NAMALWA (cell line): ENCODE results near the gene EIF1AD.

Source experiments
- DNase-seq: peaks from one replicate; pipeline ENCODE4 v3.0.0-alpha.2; 2015; ENCODE audit warnings: low spot score

EIF1AD gene

GRCh38 chr11:66004186-66004585 lies 2.2 kb upstream of the EIF1AD start:
- no peak for DNase-seq

GRCh38 chr11:66003291-66003690 lies 1.3 kb upstream of the EIF1AD start:
- no peak for DNase-seq

GRCh38 chr11:66002648-66003225 lies 780 bp upstream of the EIF1AD start:
- DNase-seq = no peak

GRCh38 chr11:65997286-65997685 lies 4.7 kb downstream of the EIF1AD start:
- no peak for DNase-seq

GRCh38 chr11:65992056-65992455 lies 9.9 kb downstream of the EIF1AD start:
- no peak for DNase-seq

- peak; percentile 98 for DNase-seq
These were observed 13.0 kb downstream of the EIF1AD start for GRCh38 chr11:65988791-65989592.

- DNase-seq = no peak
These were observed 14.6 kb downstream of the EIF1AD start for GRCh38 chr11:65987336-65987735.

- no peak for DNase-seq
These were observed 18.4 kb downstream of the EIF1AD start for GRCh38 chr11:65983589-65983987.

- DNase-seq = no peak
These were observed 19.0 kb downstream of the EIF1AD start for GRCh38 chr11:65982824-65983588.

GRCh38 chr11:65981972-65982823 lies 19.8 kb downstream of the EIF1AD start:
- DNase-seq = no peak

GRCh38 chr11:65981101-65981740 lies 20.7 kb downstream of the EIF1AD start:
- no peak for DNase-seq

GRCh38 chr11:65979261-65979759 lies 22.6 kb downstream of the EIF1AD start:
- DNase-seq = no peak

GRCh38 chr11:65978391-65979238 lies 23.3 kb downstream of the EIF1AD start:
- DNase-seq = no peak

- no peak for DNase-seq
These were observed 24.2 kb downstream of the EIF1AD start for GRCh38 chr11:65977621-65978390.

GRCh38 chr11:65976216-65977176 lies 25.5 kb downstream of the EIF1AD start:
- no peak for DNase-seq

GRCh38 chr11:65975771-65976170 lies 26.2 kb downstream of the EIF1AD start:
- no peak for DNase-seq

GRCh38 chr11:65973439-65974110 lies 28.4 kb downstream of the EIF1AD start:
- no peak for DNase-seq

- no peak for DNase-seq
These were observed 29.8 kb downstream of the EIF1AD start for GRCh38 chr11:65972116-65972515.
